ENCODE data around the gene BEGAIN.

BEGAIN gene

GRCh38 chr14:100581228-100582145, 5.7 kb downstream of the BEGAIN start:
- no peak for DNase-seq

GRCh38 chr14:100580316-100581227, 6.6 kb downstream of the BEGAIN start:
- no peak for DNase-seq

GRCh38 chr14:100578552-100578951, 8.7 kb downstream of the BEGAIN start:
- no peak for DNase-seq

GRCh38 chr14:100577986-100578431, 9.2 kb downstream of the BEGAIN start:
- DNase-seq, result no peak

GRCh38 chr14:100577321-100577985, 9.8 kb downstream of the BEGAIN start:
- no peak for DNase-seq

GRCh38 chr14:100576091-100577085, 10.8 kb downstream of the BEGAIN start:
- DNase-seq, result no peak

- DNase-seq, result no peak
Measured at GRCh38 chr14:100575266-100575995, 11.8 kb downstream of the BEGAIN start.

GRCh38 chr14:100574642-100575031, 12.6 kb downstream of the BEGAIN start:
- DNase-seq, result no peak

GRCh38 chr14:100573757-100574641, 13.2 kb downstream of the BEGAIN start:
- DNase-seq, result no peak

GRCh38 chr14:100573002-100573756, 14.0 kb downstream of the BEGAIN start:
- no peak for DNase-seq

GRCh38 chr14:100572543-100572942, 14.7 kb downstream of the BEGAIN start:
- no peak for DNase-seq

GRCh38 chr14:100571837-100572236, 15.4 kb downstream of the BEGAIN start:
- no peak for DNase-seq

- no peak for DNase-seq
Measured at GRCh38 chr14:100570726-100571454, 16.3 kb downstream of the BEGAIN start.

GRCh38 chr14:100569734-100570286, 17.4 kb downstream of the BEGAIN start:
- no peak for DNase-seq

- DNase-seq, result no peak
Measured at GRCh38 chr14:100568998-100569733, 18.1 kb downstream of the BEGAIN start.

GRCh38 chr14:100568164-100568997, 18.8 kb downstream of the BEGAIN start:
- DNase-seq, result no peak

- no peak for DNase-seq
Measured at GRCh38 chr14:100567877-100568163, 19.4 kb downstream of the BEGAIN start.

All from NCI-H187 treated with DMSO at 0.1 percent for 48 hours (cell line).